Measurements from ENCODE around the gene LSM7.

The LSM7 gene

GRCh38 chr19:2340496-2341243 is 12.3 kb upstream of the LSM7 start:
- TF ChIP-seq, protein P1, sequence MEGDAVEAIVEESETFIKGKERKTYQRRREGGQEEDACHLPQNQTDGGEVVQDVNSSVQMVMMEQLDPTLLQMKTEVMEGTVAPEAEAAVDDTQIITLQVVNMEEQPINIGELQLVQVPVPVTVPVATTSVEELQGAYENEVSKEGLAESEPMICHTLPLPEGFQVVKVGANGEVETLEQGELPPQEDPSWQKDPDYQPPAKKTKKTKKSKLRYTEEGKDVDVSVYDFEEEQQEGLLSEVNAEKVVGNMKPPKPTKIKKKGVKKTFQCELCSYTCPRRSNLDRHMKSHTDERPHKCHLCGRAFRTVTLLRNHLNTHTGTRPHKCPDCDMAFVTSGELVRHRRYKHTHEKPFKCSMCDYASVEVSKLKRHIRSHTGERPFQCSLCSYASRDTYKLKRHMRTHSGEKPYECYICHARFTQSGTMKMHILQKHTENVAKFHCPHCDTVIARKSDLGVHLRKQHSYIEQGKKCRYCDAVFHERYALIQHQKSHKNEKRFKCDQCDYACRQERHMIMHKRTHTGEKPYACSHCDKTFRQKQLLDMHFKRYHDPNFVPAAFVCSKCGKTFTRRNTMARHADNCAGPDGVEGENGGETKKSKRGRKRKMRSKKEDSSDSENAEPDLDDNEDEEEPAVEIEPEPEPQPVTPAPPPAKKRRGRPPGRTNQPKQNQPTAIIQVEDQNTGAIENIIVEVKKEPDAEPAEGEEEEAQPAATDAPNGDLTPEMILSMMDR (IDR thresholded peaks at IDR 0.05; ENCODE audit: insufficient read depth, missing control alignments) = no peak
- FAIRE-seq (no peak), DNase-seq (ENCODE audit: insufficient read length, low spot score) (no peak)

GRCh38 chr19:2339644-2340310 is 11.4 kb upstream of the LSM7 start:
- DNase-seq (ENCODE audit: insufficient read length, low spot score) (no peak), FAIRE-seq (no peak)
- TF ChIP-seq, protein P1 (IDR thresholded peaks at IDR 0.05; ENCODE audit: insufficient read depth, missing control alignments) = no peak

GRCh38 chr19:2338751-2339643 is 10.6 kb upstream of the LSM7 start:
- FAIRE-seq (no peak), DNase-seq (ENCODE audit: insufficient read length, low spot score) (no peak)
- TF ChIP-seq, protein P1 (IDR thresholded peaks at IDR 0.05; ENCODE audit: insufficient read depth, missing control alignments) = no peak

GRCh38 chr19:2338055-2338615 is 9.7 kb upstream of the LSM7 start:
- TF ChIP-seq, protein P1 (IDR thresholded peaks at IDR 0.05; ENCODE audit: insufficient read depth, missing control alignments) = no peak
- DNase-seq (ENCODE audit: insufficient read length, low spot score) = no peak
- no peak for FAIRE-seq

DNA sequence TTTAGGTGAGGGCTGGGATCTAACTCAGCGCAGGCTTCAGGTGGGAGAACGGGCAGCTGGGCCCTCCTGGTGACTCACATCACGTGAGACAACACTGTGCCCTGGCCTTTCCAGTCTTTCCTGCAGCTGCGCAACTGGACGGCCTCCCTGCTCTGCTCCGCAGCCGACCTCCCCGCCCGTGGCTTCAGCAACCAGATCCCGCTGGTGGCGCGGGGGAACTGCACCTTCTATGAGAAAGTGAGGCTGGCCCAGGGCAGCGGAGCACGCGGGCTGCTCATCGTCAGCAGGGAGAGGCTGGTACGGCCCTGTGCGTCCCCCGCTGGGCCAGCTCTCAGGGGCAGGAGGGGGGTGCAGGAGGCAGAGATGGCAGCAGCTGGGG is 8.9 kb upstream of the LSM7 start:
- DNase-seq (ENCODE audit: insufficient read length, low spot score) (no peak), FAIRE-seq (no peak)
- TF ChIP-seq, protein P1 (IDR thresholded peaks at IDR 0.05; ENCODE audit: insufficient read depth, missing control alignments) = no peak

GRCh38 chr19:2336528-2337328 is 8.3 kb upstream of the LSM7 start:
- DNase-seq (ENCODE audit: insufficient read length, low spot score) = no peak
- TF ChIP-seq, protein P1 (IDR thresholded peaks at IDR 0.05; ENCODE audit: insufficient read depth, missing control alignments) = no peak
- no peak for FAIRE-seq

Measured in D721Med (cell line).